HG03432 (cell line): ENCODE measurements around the gene LALBA.
"Not testable (repeated sequence)": the region's sequence is repeated elsewhere in the genome, so short reads cannot be mapped to it uniquely, and the experiment has no call there.

Source experiments
- ATAC-seq: cut with Tn5 transposase; IDR thresholded peaks from one replicate; pipeline ENCODE4 v1.9.1; 2021; ENCODE audit warnings: mild to moderate bottlenecking, moderate library complexity; ENCODE audit not compliant: unreplicated experiment

LALBA gene

GRCh38 chr12:48532601-48533000 is 37.2 kb downstream of the LALBA start:
- ATAC-seq, result no peak

- no peak for ATAC-seq
Measured at GRCh38 chr12:48527891-48528670, 41.8 kb downstream of the LALBA start.

- no peak for ATAC-seq
Measured at GRCh38 chr12:48525332-48525731, 44.5 kb downstream of the LALBA start, which contains the start of gene OR8S1. OR8S1 (plus strand) TSS chr12:48525632; CDS start chr12:48525632, 0 bp downstream.

GRCh38 chr12:48520381-48520780 is 49.5 kb downstream of the LALBA start:
- not testable (repeated sequence) for ATAC-seq
